IPS DF 6.9 (cell line): ENCODE results near the gene F13B.

ENCODE experiments used
- DNase-seq: peaks from one replicate; pipeline ENCODE4 v3.0.0-alpha.2; 2013; ENCODE audit warnings: low read depth, low spot score
- H3K27ac ChIP-seq: one replicate; pipeline ENCODE4 v1.5.1; 2013; ENCODE audit warnings: low read length, control low read depth
- H3K27me3 ChIP-seq: 2 replicates; pipeline ENCODE4 v1.6.1; 2013; ENCODE audit warnings: mild to moderate bottlenecking, low read length; ENCODE audit not compliant: control insufficient read depth, insufficient read depth
- H3K36me3 ChIP-seq: 2 replicates; pipeline ENCODE4 v1.6.1; 2013; ENCODE audit warnings: low read length; ENCODE audit not compliant: control insufficient read depth, insufficient read depth
- H3K4me1 ChIP-seq: 2 replicates; pipeline ENCODE4 v1.6.1; 2013; ENCODE audit warnings: low read length; ENCODE audit not compliant: control insufficient read depth, insufficient read depth
- H3K4me3 ChIP-seq: 2 replicates; pipeline ENCODE4 v1.5.1; 2013; ENCODE audit warnings: mild to moderate bottlenecking, low read length
- H3K9me3 ChIP-seq: 2 replicates; pipeline ENCODE4 v1.6.1; 2013; ENCODE audit warnings: low read length, inconsistent platforms; ENCODE audit not compliant: control insufficient read depth, insufficient read depth
- WGBS: extraction: QIAGEN DNeasy Blood & Tissue Kit; methylation state at CpG from one replicate; pipeline ENCODE4 v1.1.7; 2013; ENCODE audit warnings: mixed read lengths, missing lambda C conversion rate; ENCODE audit not compliant: insufficient read length, insufficient coverage; 5-methylcytosine and 5-hydroxymethylcytosine counted together

F13B gene

DNA sequence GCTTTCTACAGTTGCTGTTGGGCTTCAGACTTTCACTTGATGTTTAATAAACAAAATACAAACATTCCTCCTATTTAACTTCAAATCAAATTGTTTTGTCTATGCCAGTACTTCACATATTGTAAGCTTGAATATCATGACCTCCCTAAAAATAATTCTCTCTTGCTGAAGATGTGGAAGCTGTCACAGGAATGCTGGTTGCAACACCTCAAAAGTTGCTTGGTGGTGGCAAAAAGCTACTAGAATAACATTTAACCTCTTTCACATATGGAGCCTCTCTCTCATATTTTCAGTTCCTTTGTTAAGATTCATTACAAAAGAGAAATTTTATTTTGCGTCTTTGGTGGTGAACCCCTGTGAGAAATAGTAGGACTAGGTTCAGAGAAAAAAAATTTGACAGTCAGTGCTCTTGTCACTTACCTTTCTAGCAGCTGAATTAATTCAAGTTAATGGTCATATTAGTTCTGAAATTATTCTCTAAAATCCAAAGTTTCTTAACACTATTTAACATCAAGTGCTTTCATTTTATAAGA lies 25.5 kb upstream of the F13B start:
- Histone ChIP-seq H3K4me1 (no peaks in the 10 kb centered on the region), H3K36me3 (no peaks in the 10 kb centered on the region; the same call in 1 of the 2 replicates), H3K27ac (no peak overlapping the region), H3K27me3 (no peaks in the 10 kb centered on the region), H3K9me3 (no peaks in the 10 kb centered on the region), H3K4me3 (no peak overlapping the region)
- DNase-seq, result no peak
- no CpG with 5 or more reads among the region's 1 CpG for whole genome bisulfite sequencing

DNA sequence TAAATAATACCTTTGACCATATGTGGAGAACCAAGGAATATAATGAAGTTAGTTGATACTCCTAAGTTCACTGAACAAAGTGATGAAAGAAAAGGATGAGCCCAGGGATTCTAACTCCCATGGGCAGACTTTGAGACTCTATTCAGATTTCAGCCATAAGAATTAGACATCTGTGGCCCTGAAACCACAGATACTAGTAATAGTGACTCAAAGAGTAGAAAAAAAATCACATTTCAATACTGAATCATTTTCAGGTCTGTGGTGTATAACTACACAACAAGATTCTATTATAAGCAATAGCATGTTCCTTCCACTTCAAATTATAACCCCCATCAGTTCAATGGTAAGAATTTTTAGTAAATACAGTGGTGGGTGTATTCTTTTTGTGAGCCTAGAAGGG lies 16.4 kb upstream of the F13B start:
- no peak for DNase-seq
- H3K4me3 ChIP-seq, result no peak overlapping the region
- H3K4me1 ChIP-seq, result no peaks in the 10 kb centered on the region
- H3K9me3 ChIP-seq, result peaks cover 2% of the 10 kb centered on the region; the same call in 1 of the 2 replicates
- H3K36me3 ChIP-seq, result peaks cover 11% of the 10 kb centered on the region
- no peak overlapping the region for H3K27ac ChIP-seq
- no peaks in the 10 kb centered on the region for H3K27me3 ChIP-seq

- peaks cover 11% of the 10 kb centered on the region for H3K36me3 ChIP-seq
- no CpG with 5 or more reads among the region's 5 CpGs for WGBS
- no peak for DNase-seq
These were observed 14.2 kb upstream of the F13B start for GRCh38 chr1:197081117-197081753.

GRCh38 chr1:197080323-197080722 lies 13.3 kb upstream of the F13B start:
- no peak for DNase-seq
- H3K36me3 ChIP-seq, result peaks cover 11% of the 10 kb centered on the region
- no CpG with 5 or more reads among the region's 2 CpGs for WGBS

More at GRCh38 chr1:197081117-197081753, 14.2 kb upstream of the F13B start:
- Histone ChIP-seq H3K27ac (no peak overlapping the region), H3K9me3 (peaks cover 2% of the 10 kb centered on the region; the same call in 1 of the 2 replicates), H3K4me1 (no peaks in the 10 kb centered on the region), H3K4me3 (no peak overlapping the region), H3K27me3 (no peaks in the 10 kb centered on the region)

DNA sequence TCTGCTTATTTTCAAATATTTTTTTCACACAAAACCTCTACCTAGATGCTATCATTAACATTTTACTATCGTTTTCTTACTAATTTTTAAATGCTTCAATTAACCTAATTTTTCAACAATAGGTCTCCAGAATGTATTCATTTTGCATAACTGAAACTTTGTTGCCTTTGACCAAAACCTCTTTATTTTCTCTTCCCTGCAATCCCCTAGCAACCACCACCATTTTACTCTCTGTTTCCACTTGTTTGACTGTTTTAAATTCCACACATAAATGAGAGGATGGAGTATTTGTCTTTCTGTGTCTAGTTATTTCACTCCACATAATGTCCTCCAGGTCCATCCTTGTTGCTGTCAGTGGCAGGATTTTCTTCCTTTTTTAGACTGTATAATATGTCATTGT lies 9.5 kb upstream of the F13B start:
- Histone ChIP-seq H3K4me3 (no peak overlapping the region), H3K9me3 (peaks cover 1% of the 10 kb centered on the region; the same call in 1 of the 2 replicates), H3K27me3 (no peaks in the 10 kb centered on the region), H3K27ac (no peak overlapping the region), H3K4me1 (no peaks in the 10 kb centered on the region), H3K36me3 (no peaks in the 10 kb centered on the region)
- 100% methylated on average over 1 of the region's 1 CpG for WGBS
- no peak for DNase-seq

More at GRCh38 chr1:197080323-197080722, 13.3 kb upstream of the F13B start:
- no peaks in the 10 kb centered on the region for H3K4me1 ChIP-seq
- no peaks in the 10 kb centered on the region for H3K27me3 ChIP-seq
- peaks cover 2% of the 10 kb centered on the region; the same call in 1 of the 2 replicates for H3K9me3 ChIP-seq
- no peak overlapping the region for H3K27ac ChIP-seq
- no peak overlapping the region for H3K4me3 ChIP-seq

GRCh38 chr1:197073978-197074377 lies 6.9 kb upstream of the F13B start:
- H3K27ac ChIP-seq, result no peak overlapping the region
- H3K4me3 ChIP-seq, result no peak overlapping the region
- DNase-seq, result no peak
- H3K4me1 ChIP-seq, result no peaks in the 10 kb centered on the region
- no CpG with 5 or more reads among the region's 1 CpG for WGBS
- no peaks in the 10 kb centered on the region for H3K9me3 ChIP-seq
- no peaks in the 10 kb centered on the region for H3K36me3 ChIP-seq
- no peaks in the 10 kb centered on the region for H3K27me3 ChIP-seq

DNA sequence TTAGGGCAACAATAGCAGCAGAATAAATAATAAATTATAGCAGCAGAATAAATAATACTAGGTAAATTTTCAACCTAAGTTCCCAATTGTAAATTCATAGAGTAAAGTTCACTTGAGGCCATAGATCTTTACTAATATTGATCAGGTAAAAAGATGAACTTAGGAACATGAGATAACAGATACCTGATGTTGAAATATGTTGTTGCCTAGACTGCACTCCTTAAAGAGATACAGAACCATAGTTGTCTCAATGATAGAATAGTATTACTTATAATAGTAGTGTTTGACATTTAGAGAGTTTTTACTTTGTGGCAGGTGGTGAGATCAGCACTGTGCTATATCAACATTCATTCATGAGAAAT lies 378 bp upstream of the F13B start:
- Histone ChIP-seq H3K4me3 (no peak overlapping the region), H3K27ac (no peak overlapping the region), H3K4me1 (no peaks in the 10 kb centered on the region), H3K9me3 (no peaks in the 10 kb centered on the region), H3K27me3 (no peaks in the 10 kb centered on the region), H3K36me3 (no peaks in the 10 kb centered on the region)
- DNase-seq, result no peak

DNA sequence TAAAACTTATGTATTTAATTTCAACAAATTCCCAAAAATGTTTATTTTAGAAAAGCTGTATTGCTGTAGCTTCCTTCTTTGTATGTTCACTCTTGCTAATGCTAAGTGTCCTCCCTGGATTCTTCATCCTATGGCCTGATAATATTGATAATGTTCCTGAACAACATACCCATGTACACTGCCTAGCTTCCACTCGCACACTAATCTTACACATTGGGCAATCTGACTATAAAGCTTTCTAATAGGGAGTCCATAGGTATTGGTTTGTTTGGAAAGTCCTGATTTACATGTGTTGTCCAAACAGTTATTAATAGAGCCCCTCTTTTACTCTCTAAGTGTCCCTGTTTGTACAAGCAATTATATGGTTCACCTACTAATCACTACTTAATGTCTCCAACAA lies 783 bp downstream of the F13B start:
- H3K4me1 ChIP-seq, result no peaks in the 10 kb centered on the region
- no peak for DNase-seq
- H3K36me3 ChIP-seq, result no peaks in the 10 kb centered on the region
- no peaks in the 10 kb centered on the region for H3K9me3 ChIP-seq
- H3K27ac ChIP-seq, result no peak overlapping the region
- H3K27me3 ChIP-seq, result no peaks in the 10 kb centered on the region
- no peak overlapping the region for H3K4me3 ChIP-seq
- WGBS, result no CpG with 5 or more reads among the region's 1 CpG

DNA sequence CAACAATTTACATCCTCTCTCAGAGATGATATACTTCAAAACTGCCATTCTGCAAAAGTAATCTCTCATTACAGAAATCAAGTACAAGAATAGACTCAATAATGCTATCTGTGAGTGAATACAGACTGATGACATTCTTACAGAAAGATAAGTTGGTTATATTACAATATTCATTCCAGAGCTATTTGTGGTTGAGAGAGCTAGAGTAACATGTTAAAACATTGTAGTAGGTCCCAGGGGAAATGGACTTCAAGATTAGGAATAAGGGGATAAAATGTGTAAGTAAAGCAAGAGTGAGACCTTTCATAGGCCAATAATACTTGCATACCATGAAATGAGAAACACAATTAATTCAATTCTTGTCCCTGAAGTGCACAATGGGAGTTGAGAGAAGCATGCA lies 1.5 kb downstream of the F13B start:
- no peak overlapping the region for H3K4me3 ChIP-seq
- no peak overlapping the region for H3K27ac ChIP-seq
- no peaks in the 10 kb centered on the region for H3K27me3 ChIP-seq
- no peaks in the 10 kb centered on the region for H3K36me3 ChIP-seq
- H3K9me3 ChIP-seq, result no peaks in the 10 kb centered on the region
- DNase-seq, result no peak
- H3K4me1 ChIP-seq, result no peaks in the 10 kb centered on the region

GRCh38 chr1:197063212-197063611 lies 3.8 kb downstream of the F13B start:
- Histone ChIP-seq H3K36me3 (no peaks in the 10 kb centered on the region), H3K9me3 (no peaks in the 10 kb centered on the region), H3K27me3 (no peaks in the 10 kb centered on the region), H3K4me1 (no peaks in the 10 kb centered on the region), H3K4me3 (no peak overlapping the region), H3K27ac (no peak overlapping the region)
- WGBS, result no CpG with 5 or more reads among the region's 2 CpGs
- no peak for DNase-seq

DNA sequence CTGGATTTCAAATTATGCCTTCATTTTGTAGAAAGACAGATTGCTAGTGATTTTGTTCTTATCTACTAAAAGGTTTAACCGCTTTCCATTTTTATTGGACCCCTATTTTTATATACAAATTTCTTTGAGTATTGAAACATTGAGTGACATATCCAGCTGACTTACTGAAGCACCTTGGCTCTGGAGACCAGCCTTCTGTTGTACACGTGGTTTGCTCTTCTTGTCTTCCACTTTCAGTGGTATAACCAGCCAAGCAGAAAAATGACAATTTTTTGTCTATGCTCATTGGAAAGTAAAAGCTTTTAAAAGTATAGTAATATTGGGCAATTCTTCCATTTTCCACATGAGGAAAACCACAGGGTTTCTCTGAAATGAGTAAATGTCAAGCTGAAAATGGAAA lies 4.4 kb downstream of the F13B start:
- H3K9me3 ChIP-seq, result no peaks in the 10 kb centered on the region
- no CpG with 5 or more reads among the region's 2 CpGs for WGBS
- H3K36me3 ChIP-seq, result no peaks in the 10 kb centered on the region
- no peaks in the 10 kb centered on the region for H3K27me3 ChIP-seq
- no peak overlapping the region for H3K4me3 ChIP-seq
- H3K27ac ChIP-seq, result no peak overlapping the region
- H3K4me1 ChIP-seq, result peaks cover 1% of the 10 kb centered on the region; the same call in 1 of the 2 replicates
- no peak for DNase-seq
